Hepatocyte (in vitro differentiated cells): Measurements from ENCODE around the gene SLC7A8.

Experiments
- EZH2 ChIP-seq: fragments of 200-600 bp; sonication (generic); IDR thresholded peaks from 2 replicates; pipeline ENCODE4 v1.6.1; 2016; ENCODE audit warnings: antibody characterized with exemption, mild to moderate bottlenecking, borderline replicate concordance
- EZH2phosphoT487 ChIP-seq: fragments of 200-600 bp; sonication (generic); IDR thresholded peaks from one replicate; pipeline ENCODE4 v1.6.1; 2018; ENCODE audit warnings: antibody characterized with exemption, mild to moderate bottlenecking, low read depth, moderate library complexity; ENCODE audit not compliant: unreplicated experiment, severe bottlenecking
- TF ChIP-seq, protein P1 (sequence below): fragments of 200-600 bp; sonication (generic); IDR thresholded peaks from 2 replicates; pipeline ENCODE4 v1.5.1; 2016; ENCODE audit warnings: antibody characterized with exemption, mild to moderate bottlenecking; ENCODE audit not compliant: poor library complexity

DNA sequence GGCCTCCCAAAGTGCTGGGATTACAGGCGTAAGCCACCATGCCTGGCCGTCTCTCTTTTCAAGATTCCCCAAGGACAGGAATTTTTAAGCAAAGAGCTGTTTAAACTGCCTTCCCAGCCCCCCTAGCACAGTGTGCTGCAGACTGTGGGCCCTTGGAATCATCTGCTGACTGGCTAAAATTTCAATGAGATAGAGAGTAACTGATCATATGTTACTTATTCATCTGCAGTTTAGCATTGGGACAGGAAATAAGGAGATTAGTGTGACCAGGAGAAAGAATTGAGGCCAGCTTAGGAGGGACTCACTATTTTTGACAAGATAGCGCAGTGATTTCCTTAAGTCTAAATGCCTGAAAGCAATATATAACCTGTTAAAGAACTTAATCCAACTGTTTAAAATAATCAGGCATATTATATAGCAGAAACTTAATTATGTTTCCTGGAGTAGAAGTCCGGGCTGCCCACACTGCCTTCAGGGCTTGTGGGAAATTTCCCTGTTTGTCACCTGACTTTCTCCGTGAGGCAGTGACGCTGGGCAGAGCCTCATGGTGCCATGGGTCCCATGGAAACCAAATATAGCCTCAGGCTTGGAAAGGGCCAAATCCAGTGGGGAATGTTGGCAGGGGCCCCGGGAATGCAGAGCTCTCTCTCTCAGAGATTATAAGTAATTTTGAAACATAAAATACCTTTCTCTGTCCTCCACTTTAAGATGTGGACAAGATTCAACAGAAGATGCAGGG lies 41.6 kb downstream of the SLC7A8 start:
- TF ChIP-seq, protein P1, sequence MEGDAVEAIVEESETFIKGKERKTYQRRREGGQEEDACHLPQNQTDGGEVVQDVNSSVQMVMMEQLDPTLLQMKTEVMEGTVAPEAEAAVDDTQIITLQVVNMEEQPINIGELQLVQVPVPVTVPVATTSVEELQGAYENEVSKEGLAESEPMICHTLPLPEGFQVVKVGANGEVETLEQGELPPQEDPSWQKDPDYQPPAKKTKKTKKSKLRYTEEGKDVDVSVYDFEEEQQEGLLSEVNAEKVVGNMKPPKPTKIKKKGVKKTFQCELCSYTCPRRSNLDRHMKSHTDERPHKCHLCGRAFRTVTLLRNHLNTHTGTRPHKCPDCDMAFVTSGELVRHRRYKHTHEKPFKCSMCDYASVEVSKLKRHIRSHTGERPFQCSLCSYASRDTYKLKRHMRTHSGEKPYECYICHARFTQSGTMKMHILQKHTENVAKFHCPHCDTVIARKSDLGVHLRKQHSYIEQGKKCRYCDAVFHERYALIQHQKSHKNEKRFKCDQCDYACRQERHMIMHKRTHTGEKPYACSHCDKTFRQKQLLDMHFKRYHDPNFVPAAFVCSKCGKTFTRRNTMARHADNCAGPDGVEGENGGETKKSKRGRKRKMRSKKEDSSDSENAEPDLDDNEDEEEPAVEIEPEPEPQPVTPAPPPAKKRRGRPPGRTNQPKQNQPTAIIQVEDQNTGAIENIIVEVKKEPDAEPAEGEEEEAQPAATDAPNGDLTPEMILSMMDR, result no peak
- TF ChIP-seq EZH2, result no peak
- no peak for TF ChIP-seq EZH2phosphoT487
